T-cell (primary cell): Measurements from ENCODE around the gene CRHBP. TPM values are rescaled to one million over a fixed set of nuclear protein-coding genes. Genes with fewer than 3 reads are reported as not detected.
"Not testable (repeated sequence)": the region's sequence is repeated elsewhere in the genome, so short reads cannot be mapped to it uniquely, and the experiment has no call there.

ENCODE experiments used
- ATAC-seq, 4 experiments: fragments of 200-7000 bp in 3 of 4; fragments of 150-1000 bp in 1 of 4; cut with Tn5 transposase; replicated peaks in 1 of 4; 1 replicate in 3 of 4; 2 replicates in 1 of 4; pipeline ENCODE4 v1.10.0; 2021; ENCODE audit warnings: moderate library complexity in 3 of 4, mild to moderate bottlenecking in 2 of 4, moderate number of reproducible peaks in 1 of 4
- CTCF ChIA-PET, 2 donors: fragments of 300-600 bp; sonication (Branson Sonifier 250); formaldehyde crosslinking; loops; one replicate each; lab custom pipeline; 2022; ENCODE audit warnings: antibody characterized with exemption in 2 of 2; lab: Charles Lee
- POLR2A ChIA-PET, 2 donors: fragments of 300-600 bp; sonication (Branson Sonifier 250); formaldehyde crosslinking; loops; one replicate each; lab custom pipeline; 2022; ENCODE audit warnings: antibody characterized with exemption in 2 of 2; lab: Charles Lee
- DNase-seq, 35 experiments: peaks; one replicate each; pipeline versions ENCODE4 v3.0.0 to v3.0.0-alpha.2; 2013 to 2023
- H3K27ac ChIP-seq: one replicate; pipeline ENCODE4 v1.5.1; 2013; ENCODE audit warnings: low read length
- H3K27me3 ChIP-seq, 2 experiments: replicated peaks in 1 of 2; 1 replicate in 1 of 2; 2 replicates in 1 of 2; pipeline versions ENCODE4 v1.6.1 to v1.7.0; 2013; ENCODE audit warnings: low read length in 1 of 2, mixed read lengths in 1 of 2; ENCODE audit not compliant: control insufficient read depth in 2 of 2, insufficient read depth in 2 of 2; ENCODE audit errors: extremely low read depth in 1 of 2
- H3K36me3 ChIP-seq, 2 donors: 1 replicate in 1 of 2; 2 replicates in 1 of 2; pipeline versions ENCODE4 v1.6.1 to v1.7.0; 2013; ENCODE audit warnings: low read length in 1 of 2; ENCODE audit not compliant: control insufficient read depth in 2 of 2, insufficient read depth in 1 of 2; ENCODE audit errors: extremely low read depth in 1 of 2
- H3K4me1 ChIP-seq, 2 experiments: 1 replicate in 1 of 2; 2 replicates in 1 of 2; pipeline versions ENCODE4 v1.6.1 to v1.7.0; 2013; ENCODE audit warnings: low read length in 2 of 2, mixed read lengths in 1 of 2; ENCODE audit not compliant: insufficient read depth in 2 of 2, control insufficient read depth in 1 of 2; ENCODE audit errors: extremely low read depth in 1 of 2
- H3K4me3 ChIP-seq, 2 donors: 1 replicate in 1 of 2; 2 replicates in 1 of 2; pipeline versions ENCODE4 v1.5.1 to v1.7.0; 2013; ENCODE audit warnings: mild to moderate bottlenecking in 2 of 2, low read length in 1 of 2, moderate library complexity in 1 of 2; ENCODE audit not compliant: control insufficient read depth in 1 of 2; ENCODE audit errors: extremely low read depth in 1 of 2
- H3K9me3 ChIP-seq: 2 replicates; pipeline ENCODE4 v1.7.0; 2013
- H3K27ac Mint-ChIP-seq, 2 donors: one replicate each; pipeline ENCODE4 v1.8.0; 2020 to 2021; ENCODE audit warnings: mild to moderate bottlenecking in 2 of 2, mixed read lengths in 2 of 2
- H3K27me3 Mint-ChIP-seq, 2 donors: one replicate each; pipeline ENCODE4 v1.8.0; 2021 to 2022; ENCODE audit warnings: mixed read lengths in 2 of 2
- H3K36me3 Mint-ChIP-seq: one replicate; pipeline ENCODE4 v1.8.0; 2021; ENCODE audit warnings: mixed read lengths
- H3K4me1 Mint-ChIP-seq, 3 donors: one replicate each; pipeline ENCODE4 v1.8.0; 2020 to 2022; ENCODE audit warnings: mixed read lengths in 3 of 3, mild to moderate bottlenecking in 1 of 3
- H3K4me3 Mint-ChIP-seq, 3 donors: one replicate each; pipeline ENCODE4 v1.8.0; 2020 to 2022; ENCODE audit warnings: mild to moderate bottlenecking in 3 of 3, mixed read lengths in 3 of 3, moderate library complexity in 3 of 3
- H3K9me3 Mint-ChIP-seq, 3 donors: one replicate each; pipeline ENCODE4 v1.8.0; 2020 to 2022; ENCODE audit warnings: mixed read lengths in 3 of 3
- WGBS: methylation state at CpG from one replicate; pipeline ENCODE4 v1.1.5; 2013; ENCODE audit warnings: missing lambda C conversion rate; ENCODE audit not compliant: insufficient coverage; 5-methylcytosine and 5-hydroxymethylcytosine counted together
- total RNA-seq, 35 experiments: library from RNA in 6 of 35; stranded (reverse) in 6 of 35; fragments of 120-200 nt in 1 of 35; gene quantifications; one replicate each; pipeline versions ENCODE4 v1.2.1 to v1.2.4 and lab custom pipeline; 2013 to 2026

Gene CRHBP
- total RNA-seq, 5 donors from 2014 or later (not counting 1 experiment from before 2014, with no cell fraction given) = 0.51 to 1.2 (median 0.93) TPM

GRCh38 chr5:76942581-76942980 is 10.3 kb upstream of the CRHBP start:
- H3K27ac Mint-ChIP-seq = no peak overlapping the region
- H3K27ac ChIP-seq = no peak overlapping the region
- no peaks in the 10 kb centered on the region for H3K4me1 ChIP-seq
- H3K4me3 Mint-ChIP-seq = no peak overlapping the region
- H3K36me3 ChIP-seq = no peaks in the 10 kb centered on the region
- DNase-seq (no peak), ATAC-seq (no peak)
- H3K36me3 Mint-ChIP-seq = no peaks in the 10 kb centered on the region
- H3K27me3 ChIP-seq = peaks cover 0 to 3% of the 10 kb centered on the region in 2 experiments
- ChIA-PET POLR2A (no interaction called here), CTCF (no interaction called here)
- H3K27me3 Mint-ChIP-seq = peaks cover 0 to 19% of the 10 kb centered on the region in 2 donors
- no CpG with 5 or more reads among the region's 1 CpG for WGBS
- no peaks in the 10 kb centered on the region for H3K9me3 ChIP-seq
- H3K4me3 ChIP-seq = no peak overlapping the region
- no peaks in the 10 kb centered on the region for H3K9me3 Mint-ChIP-seq
- H3K4me1 Mint-ChIP-seq = no peaks in the 10 kb centered on the region

- Mint-ChIP-seq H3K9me3 (no peaks in the 10 kb centered on the region), H3K27me3 (peaks cover 0 to 19% of the 10 kb centered on the region in 2 donors), H3K4me3 (no peak overlapping the region), H3K4me1 (no peaks in the 10 kb centered on the region), H3K27ac (no peak overlapping the region), H3K36me3 (no peaks in the 10 kb centered on the region)
- H3K27ac ChIP-seq = no peak overlapping the region
- WGBS = no CpG with 5 or more reads among the region's 3 CpGs
- no peak for DNase-seq
- H3K4me1 ChIP-seq = no peaks in the 10 kb centered on the region
- ChIA-PET POLR2A (no interaction called here), CTCF (no interaction called here)
- no peaks in the 10 kb centered on the region for H3K36me3 ChIP-seq
- no peak overlapping the region for H3K4me3 ChIP-seq
- no peak for ATAC-seq
- no peaks in the 10 kb centered on the region for H3K9me3 ChIP-seq
- H3K27me3 ChIP-seq = peaks cover 0 to 3% of the 10 kb centered on the region in 2 experiments
Observed at GRCh38 chr5:76943006-76943405, 9.8 kb upstream of the CRHBP start.

GRCh38 chr5:76944638-76945037 is 8.2 kb upstream of the CRHBP start:
- 70% methylated on average over 4 of the region's 5 CpGs for WGBS
- CTCF ChIA-PET = no interaction called here
- Mint-ChIP-seq H3K36me3 (no peaks in the 10 kb centered on the region), H3K4me1 (no peaks in the 10 kb centered on the region), H3K4me3 (no peak overlapping the region), H3K9me3 (no peaks in the 10 kb centered on the region), H3K27me3 (peaks cover 4 to 24% of the 10 kb centered on the region in 2 donors), H3K27ac (no peak overlapping the region)
- no peak for DNase-seq
- Histone ChIP-seq H3K4me3 (no peak overlapping the region), H3K36me3 (no peaks in the 10 kb centered on the region), H3K9me3 (no peaks in the 10 kb centered on the region), H3K27ac (no peak overlapping the region), H3K4me1 (no peaks in the 10 kb centered on the region), H3K27me3 (peaks cover 0 to 3% of the 10 kb centered on the region in 2 experiments)
- no peak for ATAC-seq
- POLR2A ChIA-PET = no interaction called here

- H3K4me3 ChIP-seq, CTCF ChIA-PET, H3K9me3 Mint-ChIP-seq, H3K4me1 Mint-ChIP-seq, POLR2A ChIA-PET, H3K27ac Mint-ChIP-seq, DNase-seq, H3K36me3 Mint-ChIP-seq, H3K36me3 ChIP-seq, H3K27ac ChIP-seq, H3K4me1 ChIP-seq, H3K9me3 ChIP-seq, H3K4me3 Mint-ChIP-seq, ATAC-seq, H3K27me3 ChIP-seq: not testable (repeated sequence)
- 73% methylated on average over 3 of the region's 9 CpGs for WGBS
- H3K27me3 Mint-ChIP-seq = peaks cover 4 to 24% of the 10 kb centered on the region in 2 donors
Observed at GRCh38 chr5:76945238-76945637, 7.6 kb upstream of the CRHBP start.

- Mint-ChIP-seq H3K9me3 (no peaks in the 10 kb centered on the region), H3K36me3 (no peaks in the 10 kb centered on the region), H3K27ac (no peak overlapping the region), H3K27me3 (peaks cover 6 to 24% of the 10 kb centered on the region in 2 donors), H3K4me3 (no peak overlapping the region), H3K4me1 (no peaks in the 10 kb centered on the region)
- Histone ChIP-seq H3K4me3 (no peak overlapping the region), H3K36me3 (no peaks in the 10 kb centered on the region), H3K9me3 (no peaks in the 10 kb centered on the region), H3K4me1 (no peaks in the 10 kb centered on the region), H3K27me3 (peaks cover 0 to 3% of the 10 kb centered on the region in 2 experiments), H3K27ac (no peak overlapping the region)
- POLR2A ChIA-PET = no interaction called here
- CTCF ChIA-PET = interaction anchor here in 1 of 2 donors (0.8 to 1.0 kb wide), 2 partner anchors 22 to 32 kb away, joined by 3 read pairs; no protein-coding TSS in a partner anchor
- no peak for DNase-seq
- 67% methylated on average over 1 of the region's 2 CpGs for WGBS
- no peak for ATAC-seq
Observed at GRCh38 chr5:76946090-76946489, 6.8 kb upstream of the CRHBP start.

GRCh38 chr5:76947082-76947503 is 5.8 kb upstream of the CRHBP start:
- H3K36me3 ChIP-seq = no peaks in the 10 kb centered on the region
- no peaks in the 10 kb centered on the region for H3K4me1 ChIP-seq
- ChIA-PET POLR2A (interaction anchor here in 1 of 2 donors (0.6 to 0.7 kb wide), 2 partner anchors 664 to 1280 kb away, joined by 3 to 7 read pairs; no protein-coding TSS in a partner anchor), CTCF (interaction anchor here in 1 of 2 donors (1.0 kb wide), 1 partner anchor 33 kb away, joined by 3 read pairs; no protein-coding TSS in a partner anchor)
- 80% methylated on average over 1 of the region's 4 CpGs for WGBS
- H3K9me3 Mint-ChIP-seq = no peaks in the 10 kb centered on the region
- no peak overlapping the region for H3K4me3 Mint-ChIP-seq
- no peak overlapping the region for H3K27ac Mint-ChIP-seq
- H3K36me3 Mint-ChIP-seq = no peaks in the 10 kb centered on the region
- H3K27me3 ChIP-seq = peaks cover 0 to 7% of the 10 kb centered on the region in 2 experiments
- peaks cover 9 to 27% of the 10 kb centered on the region in 2 donors for H3K27me3 Mint-ChIP-seq
- no peak for ATAC-seq
- no peaks in the 10 kb centered on the region for H3K9me3 ChIP-seq
- H3K4me3 ChIP-seq = no peak overlapping the region
- DNase-seq = no peak
- H3K27ac ChIP-seq = no peak overlapping the region
- H3K4me1 Mint-ChIP-seq = no peaks in the 10 kb centered on the region
